Measurements from ENCODE around the gene POTEF. TPM values are rescaled to one million over a fixed set of nuclear protein-coding genes. Genes with fewer than 3 reads are reported as not detected.
"Not testable (repeated sequence)": the region's sequence is repeated elsewhere in the genome, so short reads cannot be mapped to it uniquely, and the experiment has no call there.

POTEF gene
- polyA plus RNA-seq, 1 donor, result not detected

- H3K4me3 ChIP-seq (ENCODE audit: low read length); H3K36me3 ChIP-seq (ENCODE audit: control insufficient read depth, insufficient read depth, low read length); H3K27ac ChIP-seq (ENCODE audit: low read length); H3K4me1 ChIP-seq (ENCODE audit: control insufficient read depth, insufficient read depth, low read length); DNase-seq; H3K27me3 ChIP-seq (ENCODE audit: control insufficient read depth, insufficient read depth, low read length); H3K9me3 ChIP-seq (ENCODE audit: control insufficient read depth, low read depth, low read length): not testable (repeated sequence)
- WGBS (ENCODE audit: insufficient coverage, low lambda C conversion rate), result no CpG with 5 or more reads among the region's 45 CpGs
Measured at GRCh38 chr2:130120924-130121323, 8.1 kb downstream of the POTEF start.

- H3K4me1 ChIP-seq (ENCODE audit: control insufficient read depth, insufficient read depth, low read length); H3K9me3 ChIP-seq (ENCODE audit: control insufficient read depth, low read depth, low read length); H3K36me3 ChIP-seq (ENCODE audit: control insufficient read depth, insufficient read depth, low read length); H3K27me3 ChIP-seq (ENCODE audit: control insufficient read depth, insufficient read depth, low read length); H3K4me3 ChIP-seq (ENCODE audit: low read length); H3K27ac ChIP-seq (ENCODE audit: low read length): not testable (repeated sequence)
- DNase-seq, result peak in 1 of 2 donors; percentile 2
- no CpG with 5 or more reads among the region's 8 CpGs for WGBS (ENCODE audit: insufficient coverage, low lambda C conversion rate)
Measured at GRCh38 chr2:130102597-130103363, 26.2 kb downstream of the POTEF start.

GRCh38 chr2:130062645-130063044 lies 66.4 kb downstream of the POTEF start:
- not testable (repeated sequence) for DNase-seq

GRCh38 chr2:130059982-130060381 lies 69.0 kb downstream of the POTEF start:
- not testable (repeated sequence) for H3K36me3 ChIP-seq (ENCODE audit: control insufficient read depth, insufficient read depth, low read length); H3K4me3 ChIP-seq (ENCODE audit: low read length); H3K9me3 ChIP-seq (ENCODE audit: control insufficient read depth, low read depth, low read length); H3K4me1 ChIP-seq (ENCODE audit: control insufficient read depth, insufficient read depth, low read length); H3K27me3 ChIP-seq (ENCODE audit: control insufficient read depth, insufficient read depth, low read length); DNase-seq; H3K27ac ChIP-seq (ENCODE audit: low read length)
- no CpG with 5 or more reads among the region's 10 CpGs for WGBS (ENCODE audit: insufficient coverage, low lambda C conversion rate)

More at GRCh38 chr2:130062645-130063044, 66.4 kb downstream of the POTEF start:
- not testable (repeated sequence) for H3K27me3 ChIP-seq (ENCODE audit: control insufficient read depth, insufficient read depth, low read length); H3K36me3 ChIP-seq (ENCODE audit: control insufficient read depth, insufficient read depth, low read length); H3K4me1 ChIP-seq (ENCODE audit: control insufficient read depth, insufficient read depth, low read length); H3K27ac ChIP-seq (ENCODE audit: low read length); H3K4me3 ChIP-seq (ENCODE audit: low read length); H3K9me3 ChIP-seq (ENCODE audit: control insufficient read depth, low read depth, low read length)
- WGBS (ENCODE audit: insufficient coverage, low lambda C conversion rate), result no CpG with 5 or more reads among the region's 5 CpGs

GRCh38 chr2:130056336-130056735 lies 72.7 kb downstream of the POTEF start:
- not testable (repeated sequence) for H3K27ac ChIP-seq (ENCODE audit: low read length); H3K27me3 ChIP-seq (ENCODE audit: control insufficient read depth, insufficient read depth, low read length); H3K4me3 ChIP-seq (ENCODE audit: low read length); DNase-seq; H3K9me3 ChIP-seq (ENCODE audit: control insufficient read depth, low read depth, low read length); H3K4me1 ChIP-seq (ENCODE audit: control insufficient read depth, insufficient read depth, low read length); H3K36me3 ChIP-seq (ENCODE audit: control insufficient read depth, insufficient read depth, low read length)
- WGBS (ENCODE audit: insufficient coverage, low lambda C conversion rate), result no CpG with 5 or more reads among the region's 7 CpGs

- not testable (repeated sequence) for H3K27me3 ChIP-seq (ENCODE audit: control insufficient read depth, insufficient read depth, low read length); H3K27ac ChIP-seq (ENCODE audit: low read length); H3K9me3 ChIP-seq (ENCODE audit: control insufficient read depth, low read depth, low read length); H3K36me3 ChIP-seq (ENCODE audit: control insufficient read depth, insufficient read depth, low read length); DNase-seq; H3K4me1 ChIP-seq (ENCODE audit: control insufficient read depth, insufficient read depth, low read length); H3K4me3 ChIP-seq (ENCODE audit: low read length)
- WGBS (ENCODE audit: insufficient coverage, low lambda C conversion rate), result no CpG with 5 or more reads among the region's 7 CpGs
Measured at GRCh38 chr2:130053217-130053911, 75.7 kb downstream of the POTEF start.

- not testable (repeated sequence) for H3K4me1 ChIP-seq (ENCODE audit: control insufficient read depth, insufficient read depth, low read length); H3K9me3 ChIP-seq (ENCODE audit: control insufficient read depth, low read depth, low read length); H3K36me3 ChIP-seq (ENCODE audit: control insufficient read depth, insufficient read depth, low read length); H3K4me3 ChIP-seq (ENCODE audit: low read length); H3K27ac ChIP-seq (ENCODE audit: low read length); DNase-seq; H3K27me3 ChIP-seq (ENCODE audit: control insufficient read depth, insufficient read depth, low read length)
- WGBS (ENCODE audit: insufficient coverage, low lambda C conversion rate), result no CpG with 5 or more reads among the region's 5 CpGs
Measured at GRCh38 chr2:130052376-130052775, 76.6 kb downstream of the POTEF start.

- not testable (repeated sequence) for H3K27me3 ChIP-seq (ENCODE audit: control insufficient read depth, insufficient read depth, low read length); H3K4me3 ChIP-seq (ENCODE audit: low read length); DNase-seq; H3K4me1 ChIP-seq (ENCODE audit: control insufficient read depth, insufficient read depth, low read length); H3K36me3 ChIP-seq (ENCODE audit: control insufficient read depth, insufficient read depth, low read length); H3K27ac ChIP-seq (ENCODE audit: low read length); H3K9me3 ChIP-seq (ENCODE audit: control insufficient read depth, low read depth, low read length)
- no CpG with 5 or more reads among the region's 4 CpGs for WGBS (ENCODE audit: insufficient coverage, low lambda C conversion rate)
Measured at GRCh38 chr2:130048422-130048821, 80.6 kb downstream of the POTEF start.

GRCh38 chr2:130038265-130038603 lies 90.8 kb downstream of the POTEF start:
- DNase-seq; H3K27ac ChIP-seq (ENCODE audit: low read length); H3K36me3 ChIP-seq (ENCODE audit: control insufficient read depth, insufficient read depth, low read length); H3K9me3 ChIP-seq (ENCODE audit: control insufficient read depth, low read depth, low read length); H3K27me3 ChIP-seq (ENCODE audit: control insufficient read depth, insufficient read depth, low read length); H3K4me1 ChIP-seq (ENCODE audit: control insufficient read depth, insufficient read depth, low read length); H3K4me3 ChIP-seq (ENCODE audit: low read length): not testable (repeated sequence)
- no CpG with 5 or more reads among the region's 16 CpGs for WGBS (ENCODE audit: insufficient coverage, low lambda C conversion rate)

- not testable (repeated sequence) for H3K27ac ChIP-seq (ENCODE audit: low read length); H3K9me3 ChIP-seq (ENCODE audit: control insufficient read depth, low read depth, low read length); H3K27me3 ChIP-seq (ENCODE audit: control insufficient read depth, insufficient read depth, low read length); DNase-seq; H3K36me3 ChIP-seq (ENCODE audit: control insufficient read depth, insufficient read depth, low read length); H3K4me1 ChIP-seq (ENCODE audit: control insufficient read depth, insufficient read depth, low read length); H3K4me3 ChIP-seq (ENCODE audit: low read length)
- WGBS (ENCODE audit: insufficient coverage, low lambda C conversion rate), result no CpG with 5 or more reads among the region's 1 CpG
Measured at GRCh38 chr2:130025931-130026330, 103.1 kb downstream of the POTEF start.

Data from large intestine (tissue), 3 donors.